HG02970 (cell line): ENCODE results near the gene NFASC.

Experiments used
- ATAC-seq: cut with Tn5 transposase; IDR thresholded peaks from one replicate; pipeline ENCODE4 v1.9.1; 2021; ENCODE audit warnings: mild to moderate bottlenecking, moderate library complexity, moderate number of reproducible peaks; ENCODE audit not compliant: unreplicated experiment, low FRiP score

The NFASC gene

GRCh38 chr1:205025239-205025638 lies 154.6 kb downstream of the NFASC start:
- ATAC-seq: no peak

GRCh38 chr1:205026181-205026580 lies 155.5 kb downstream of the NFASC start:
- no peak for ATAC-seq

DNA sequence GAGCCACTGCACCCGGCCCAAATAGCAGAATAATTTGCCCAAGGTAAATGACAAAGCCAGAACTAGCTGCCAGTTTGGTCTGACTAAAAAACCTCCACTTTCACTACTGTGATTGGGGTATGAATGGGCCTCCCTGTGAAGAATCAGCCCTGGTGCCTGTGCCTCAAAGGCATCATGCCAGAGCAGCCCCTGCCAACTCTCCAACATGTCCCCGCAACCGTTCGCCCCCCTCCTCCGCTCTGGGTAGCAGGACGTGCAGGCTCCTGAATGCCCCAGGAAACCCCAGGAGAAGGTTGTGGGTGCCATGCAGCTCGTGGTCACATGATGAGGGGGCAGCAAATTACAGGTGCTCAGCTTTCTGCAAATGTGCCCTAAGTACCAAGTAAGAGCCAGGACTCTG lies 157.7 kb downstream of the NFASC start:
- no peak for ATAC-seq

DNA sequence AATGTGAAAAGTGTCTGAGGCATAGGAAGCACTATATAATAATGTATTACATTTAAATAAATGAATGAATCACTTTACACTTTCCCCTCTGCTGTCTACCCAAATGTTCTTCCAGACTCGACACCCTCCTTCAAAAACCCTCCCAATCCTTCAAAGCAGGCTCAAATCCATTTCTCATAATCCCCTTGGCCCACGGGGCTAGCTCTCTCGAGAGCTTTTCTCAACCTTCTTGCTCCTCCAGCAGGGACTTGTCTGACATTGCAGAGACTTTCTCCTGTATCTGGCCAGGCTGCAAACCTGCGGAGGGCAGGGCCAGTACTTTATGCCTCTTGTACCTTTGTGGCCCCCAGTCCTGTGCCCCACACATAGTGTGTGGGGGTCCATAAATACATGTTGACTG lies 158.3 kb downstream of the NFASC start:
- ATAC-seq: no peak

DNA sequence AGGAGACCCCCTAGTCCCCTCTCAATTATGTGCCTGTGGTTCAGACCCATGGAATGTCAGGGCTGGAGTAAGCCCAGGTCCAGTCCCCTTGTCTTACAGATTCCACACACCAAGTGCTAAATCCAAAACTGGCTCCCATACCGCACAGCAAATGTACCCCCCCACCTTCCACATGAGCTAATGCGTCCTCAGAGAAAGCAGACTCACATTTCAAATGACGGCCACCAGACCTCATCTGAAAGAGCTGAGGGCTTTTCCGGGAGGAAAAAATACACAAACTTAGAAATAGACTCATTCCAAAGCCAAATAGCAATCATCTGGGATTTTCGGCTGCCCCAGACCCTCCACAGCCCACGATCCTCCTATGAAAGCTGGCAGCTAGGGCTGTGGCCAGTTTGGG lies 159.6 kb downstream of the NFASC start:
- no peak for ATAC-seq

DNA sequence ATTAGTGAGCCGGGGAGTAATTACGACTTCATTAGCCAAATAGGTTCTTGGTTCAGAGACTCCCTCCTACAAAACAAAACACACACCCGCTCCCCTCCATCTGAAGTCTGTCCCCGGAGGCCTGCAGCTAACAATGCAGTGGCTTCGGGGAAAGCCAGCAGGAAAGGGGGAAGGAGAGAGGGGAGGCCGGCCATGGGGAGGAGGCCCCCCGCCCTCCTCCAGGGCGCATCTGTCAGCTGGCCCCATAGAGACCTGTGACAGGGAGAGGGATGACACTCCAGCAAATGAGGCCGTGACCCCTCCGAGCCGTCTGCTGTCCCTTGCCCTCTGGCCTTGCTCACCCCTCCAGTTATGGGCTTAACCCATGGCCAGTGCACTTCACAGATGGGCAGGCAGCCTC lies 160.2 kb downstream of the NFASC start:
- ATAC-seq: no peak

- ATAC-seq: no peak
Observed at GRCh38 chr1:205032508-205032907, 161.8 kb downstream of the NFASC start.

- no peak for ATAC-seq
Observed at GRCh38 chr1:205037539-205037938, 166.9 kb downstream of the NFASC start.

DNA sequence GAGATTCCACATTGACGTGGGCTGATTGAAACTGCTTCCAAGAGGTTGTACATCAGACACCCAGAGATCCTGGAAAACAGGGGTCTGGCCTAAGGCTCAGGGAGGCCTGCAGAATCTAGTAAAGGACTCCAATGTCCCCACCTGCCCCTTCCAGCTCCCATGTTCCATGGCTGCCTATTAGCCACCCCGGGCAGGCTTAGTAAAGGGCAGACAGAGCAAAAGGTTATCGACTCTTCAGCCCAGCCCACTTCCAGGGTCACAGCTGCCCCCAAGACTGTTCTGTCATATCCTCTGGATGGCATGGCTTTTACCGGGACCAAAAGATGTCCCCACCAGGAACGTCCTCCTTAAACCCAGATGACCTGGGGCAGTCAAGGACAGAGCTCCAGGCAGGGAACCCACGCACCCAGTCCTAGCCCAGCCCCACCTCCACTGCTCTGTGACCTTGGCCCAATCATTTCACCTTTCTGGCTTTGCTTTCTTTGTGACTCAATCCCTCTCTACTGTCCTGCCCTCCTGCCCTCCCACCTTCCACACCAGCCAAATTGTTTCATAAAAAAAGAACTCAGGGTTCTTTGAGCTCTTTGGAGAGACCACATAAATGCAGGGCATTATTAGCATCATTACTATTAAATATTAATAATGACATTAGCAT lies 167.6 kb downstream of the NFASC start:
- no peak for ATAC-seq

GRCh38 chr1:205041001-205041715 lies 170.5 kb downstream of the NFASC start:
- no peak for ATAC-seq

DNA sequence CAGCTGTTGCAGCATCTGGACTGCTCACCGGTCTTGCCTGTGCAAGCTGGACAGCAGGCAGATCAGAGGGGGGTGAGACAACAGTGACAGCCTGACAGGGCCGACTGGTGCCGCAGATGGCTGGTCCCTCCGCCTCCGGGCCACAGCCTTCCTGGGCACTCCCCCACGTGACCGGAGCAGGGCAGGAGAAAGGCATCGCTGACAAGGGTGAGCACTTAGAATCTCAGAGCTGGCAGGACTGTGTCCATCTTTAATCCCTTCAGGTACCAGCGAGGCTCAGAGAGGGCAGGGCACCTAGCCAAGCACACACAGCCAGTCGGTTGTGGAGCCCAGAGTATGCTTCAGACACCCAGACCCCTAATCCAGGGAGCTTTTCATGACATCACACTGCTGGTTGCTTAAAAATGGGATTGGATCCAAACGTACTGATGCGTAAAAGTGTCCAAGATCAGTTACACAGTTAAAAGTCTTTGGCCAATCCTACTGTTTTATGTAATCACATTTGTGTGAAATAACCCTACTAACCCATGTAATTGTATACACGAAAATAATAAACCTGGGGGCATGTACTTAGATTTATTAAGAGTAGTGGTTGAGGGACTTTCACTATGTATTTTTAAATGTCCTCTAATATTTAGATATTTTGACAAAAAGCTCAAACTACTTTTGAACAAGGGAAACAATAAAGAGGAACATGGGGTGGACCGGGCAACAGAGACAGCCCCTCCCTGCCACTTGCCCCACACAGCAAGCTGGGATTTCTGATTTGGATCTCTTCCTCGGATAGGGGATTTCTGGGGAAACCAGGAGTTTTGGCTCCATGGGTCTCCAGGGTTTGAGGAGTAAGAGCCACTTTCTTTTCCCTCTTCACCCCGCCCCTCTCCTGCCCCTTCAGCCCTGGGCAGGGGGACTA lies 171.6 kb downstream of the NFASC start:
- no peak for ATAC-seq

DNA sequence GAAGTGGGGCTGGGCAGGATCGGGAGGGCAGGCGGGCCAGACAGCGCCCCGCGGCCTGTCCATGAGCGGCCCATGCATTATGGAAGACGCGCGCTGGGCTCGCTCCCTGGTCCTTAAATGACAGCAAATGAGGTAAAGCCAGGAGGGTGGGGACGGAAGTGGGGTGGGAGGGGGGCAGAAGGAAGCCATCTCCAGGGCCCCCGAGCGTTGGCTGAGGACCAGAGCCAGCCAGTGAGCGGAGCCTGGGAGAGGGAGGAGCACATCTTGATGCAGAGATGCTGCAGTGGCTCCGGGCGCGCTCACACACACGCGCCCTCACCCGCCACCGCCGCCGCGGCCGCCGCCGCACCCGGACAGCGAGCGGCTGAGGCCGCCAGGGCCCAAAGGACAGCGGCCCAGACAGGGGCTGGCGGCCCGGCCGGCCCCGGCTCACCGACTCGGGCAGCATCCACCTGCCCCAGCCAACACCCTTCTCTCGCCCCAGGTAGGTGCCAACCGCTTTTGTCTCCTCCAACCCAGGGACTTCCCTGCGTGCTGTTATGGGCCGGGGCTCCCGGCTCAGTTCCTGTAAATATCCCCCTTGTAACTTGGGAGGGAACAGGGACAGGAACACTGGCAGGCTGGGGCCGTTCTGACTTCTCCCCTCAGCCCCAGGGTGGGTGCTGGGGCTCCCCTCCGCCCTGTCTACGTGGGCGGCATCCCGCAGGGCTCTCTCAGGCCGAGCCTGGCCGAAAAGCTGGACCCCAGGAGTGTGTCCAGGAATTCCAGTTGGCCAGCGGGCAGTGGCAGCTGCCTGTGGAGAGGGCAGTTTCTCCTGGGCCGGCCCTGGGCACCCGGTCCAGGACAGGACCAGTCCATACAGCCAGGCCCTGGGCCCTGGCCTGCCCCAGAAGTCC lies 172.5 kb downstream of the NFASC start, which contains the start of gene CNTN2:
TSS of gene CNTN2 (plus strand) at position 302 of the 896 bp plus-strand sequence. CDS start 9,974 bp downstream, outside the sequence.
- ATAC-seq: no peak

- no peak for ATAC-seq
Observed at GRCh38 chr1:205043866-205044265, 173.2 kb downstream of the NFASC start.

GRCh38 chr1:205044741-205045140 lies 174.1 kb downstream of the NFASC start:
- ATAC-seq: no peak

DNA sequence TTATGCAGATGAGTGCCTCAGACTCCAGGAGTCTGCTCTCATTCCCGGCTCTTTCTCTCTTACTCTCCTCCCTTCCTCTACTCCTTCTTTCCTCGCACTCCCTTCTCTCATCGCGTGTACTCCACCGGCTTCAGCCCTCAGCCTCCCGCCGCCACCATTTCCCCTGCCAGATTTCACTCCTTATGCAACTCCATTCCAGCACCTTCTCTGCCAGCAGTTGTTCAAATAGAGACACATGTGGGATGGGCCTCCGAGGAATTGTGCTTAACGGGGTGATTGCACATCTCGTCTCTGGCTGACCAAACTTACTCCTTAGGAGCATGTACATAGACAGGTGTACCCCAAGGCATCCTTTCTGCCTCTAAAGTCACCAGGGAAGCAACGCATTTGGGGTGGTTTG lies 174.5 kb downstream of the NFASC start:
- ATAC-seq: no peak

DNA sequence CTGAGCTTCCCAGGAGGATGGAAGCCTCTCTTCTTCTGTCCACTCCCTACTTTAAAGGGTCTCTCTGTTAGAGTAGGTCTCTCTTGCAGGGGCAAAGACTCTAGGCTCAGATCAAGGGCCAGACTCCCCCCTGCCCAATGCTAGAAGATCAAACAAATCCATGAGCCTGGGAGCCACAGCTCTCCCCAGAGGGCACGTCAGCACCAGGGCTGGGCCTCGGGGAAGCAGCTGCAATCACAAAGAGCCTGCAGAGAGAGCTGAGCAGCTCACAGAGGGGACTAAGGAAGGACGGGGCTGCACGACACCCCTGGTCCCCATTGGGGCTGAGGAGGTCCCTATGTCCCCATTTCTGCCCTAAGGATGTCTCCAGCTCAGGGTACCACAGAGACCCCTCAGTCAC lies 176.2 kb downstream of the NFASC start:
- ATAC-seq: no peak

GRCh38 chr1:205047764-205048231 lies 177.1 kb downstream of the NFASC start:
- no peak for ATAC-seq

- ATAC-seq: no peak
Observed at GRCh38 chr1:205048382-205048781, 177.7 kb downstream of the NFASC start.

DNA sequence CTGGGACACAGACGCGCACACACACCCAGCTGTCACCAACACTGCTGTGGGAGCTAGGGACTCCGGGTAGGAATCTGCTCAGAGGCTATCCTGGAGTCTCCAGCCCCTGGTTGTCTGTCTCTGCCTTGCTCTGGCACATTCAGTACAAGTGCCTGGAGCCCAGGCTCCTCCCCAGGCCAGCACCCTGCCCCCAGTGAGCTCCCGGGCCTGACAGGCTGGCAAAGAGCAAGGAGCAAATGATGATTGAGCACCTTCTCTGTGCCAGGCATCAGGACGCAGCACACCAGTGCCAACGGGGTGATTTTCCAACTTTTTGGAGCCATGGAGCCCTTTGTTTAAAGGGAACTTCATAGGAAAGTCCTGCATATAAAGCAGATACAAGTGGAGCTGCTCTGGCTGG lies 178.8 kb downstream of the NFASC start:
- no peak for ATAC-seq

DNA sequence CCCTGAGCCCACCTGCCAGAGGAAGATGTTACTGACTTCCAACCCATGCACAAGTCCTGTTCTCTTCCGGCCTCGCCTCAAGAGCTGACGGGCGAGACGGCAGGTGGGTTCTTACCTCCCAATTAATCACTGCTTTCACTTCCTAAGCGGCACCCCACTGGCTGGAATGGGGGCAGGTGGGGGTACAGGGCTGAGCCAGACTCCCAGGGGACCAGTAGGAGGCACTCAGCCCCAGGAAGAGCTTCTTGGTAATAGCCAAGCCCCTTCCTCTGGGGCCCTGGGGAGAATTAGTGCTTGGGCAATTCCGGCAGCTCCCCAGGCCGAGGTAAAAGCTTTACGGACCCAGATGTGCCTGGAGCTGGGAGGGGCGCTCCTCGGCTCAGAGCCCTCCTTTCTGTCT lies 182.0 kb downstream of the NFASC start:
- ATAC-seq: no peak
